IMR-90 (cell line): ENCODE measurements around the gene DGKG. TPM values are rescaled to one million over a fixed set of nuclear protein-coding genes. Genes with fewer than 3 reads are reported as not detected.

ENCODE experiments used
- ATAC-seq: fragments of 200-7000 bp; cut with Tn5 transposase; 2 replicates; pipeline ENCODE4 v1.9.1; 2020; ENCODE audit warnings: low read depth, mild to moderate bottlenecking, moderate library complexity
- BruUV-seq: library from RNA; stranded (reverse); fragments of 400-500 nt; replicated peaks from 2 replicates; lab custom pipeline; 2021; lab: Mats Ljungman, UMichigan
- CTCF ChIA-PET: fragments of 300-600 bp; formaldehyde crosslinking; extraction: SDS; loops from one replicate; lab custom pipeline; 2021; ENCODE audit warnings: antibody characterized with exemption; lab: Yijun Ruan, JAX
- POLR2A ChIA-PET: fragments of 300-600 bp; sonication (Branson Sonifier 250); formaldehyde crosslinking; loops from one replicate; lab custom pipeline; 2022; ENCODE audit warnings: antibody characterized with exemption; ENCODE audit not compliant: unreplicated experiment; lab: Charles Lee
- DNase-seq: peaks from one replicate; pipeline ENCODE4 v3.0.0; 2013
- H2AFZ ChIP-seq: replicated peaks from 2 replicates; pipeline ENCODE3; 2013; ENCODE audit warnings: low read length, mild to moderate bottlenecking; ENCODE audit not compliant: poor library complexity
- H2AK5ac ChIP-seq: 2 replicates; pipeline ENCODE4 v1.6.1; 2013; ENCODE audit warnings: low read depth, low read length, inconsistent platforms
- H2AK9ac ChIP-seq: replicated peaks from 2 replicates; pipeline ENCODE3; 2013; ENCODE audit warnings: mild to moderate bottlenecking, low read depth, low read length, moderate library complexity; ENCODE audit not compliant: poor library complexity
- H2BK120ac ChIP-seq: 2 replicates; pipeline ENCODE4 v1.6.1; 2013; ENCODE audit warnings: low read depth, low read length, inconsistent platforms
- H2BK15ac ChIP-seq: 3 replicates; pipeline ENCODE4 v1.6.1; 2013; ENCODE audit warnings: low read depth, low read length, inconsistent platforms
- H2BK20ac ChIP-seq: 2 replicates; pipeline ENCODE4 v1.6.1; 2013; ENCODE audit warnings: low read depth, mild to moderate bottlenecking, inconsistent platforms, low read length, moderate library complexity
- H2BK5ac ChIP-seq: 2 replicates; pipeline ENCODE4 v1.6.1; 2013; ENCODE audit warnings: mild to moderate bottlenecking, low read depth, low read length, inconsistent platforms; ENCODE audit not compliant: poor library complexity, severe bottlenecking
- H3K14ac ChIP-seq: replicated peaks from 2 replicates; pipeline ENCODE4 v1.6.1; 2013; ENCODE audit warnings: low read depth, low read length, inconsistent platforms
- H3K18ac ChIP-seq: 2 replicates; pipeline ENCODE4 v1.6.1; 2013; ENCODE audit warnings: low read depth, low read length, control low read depth
- H3K23ac ChIP-seq: 2 replicates; pipeline ENCODE4 v1.6.1; 2013; ENCODE audit warnings: low read depth, low read length, inconsistent platforms
- H3K27ac ChIP-seq: 2 replicates; pipeline ENCODE4 v1.5.1; 2013; ENCODE audit warnings: mild to moderate bottlenecking, control low read depth, low read length; ENCODE audit not compliant: insufficient read depth
- H3K27me3 ChIP-seq: 2 replicates; pipeline ENCODE4 v1.6.1; 2013; ENCODE audit warnings: low read length; ENCODE audit not compliant: control insufficient read depth, insufficient read depth
- H3K36me3 ChIP-seq: 2 replicates; pipeline ENCODE4 v1.6.1; 2013; ENCODE audit warnings: low read length, mixed read lengths; ENCODE audit not compliant: control insufficient read depth, insufficient read depth
- H3K4ac ChIP-seq: 2 replicates; pipeline ENCODE4 v1.6.1; 2013; ENCODE audit warnings: low read depth, low read length, inconsistent platforms
- H3K4me1 ChIP-seq: 2 replicates; pipeline ENCODE4 v1.6.1; 2013; ENCODE audit warnings: low read length, mixed read lengths; ENCODE audit not compliant: control insufficient read depth, insufficient read depth
- H3K4me2 ChIP-seq: 2 replicates; pipeline ENCODE4 v1.6.1; 2013; ENCODE audit warnings: low read depth, mild to moderate bottlenecking, control low read depth, low read length, moderate library complexity
- H3K4me3 ChIP-seq: 2 replicates; pipeline ENCODE4 v1.5.1; 2013; ENCODE audit warnings: low read depth, mild to moderate bottlenecking, control low read depth, low read length, moderate library complexity; ENCODE audit not compliant: insufficient read depth
- H3K56ac ChIP-seq: 2 replicates; pipeline ENCODE4 v1.6.1; 2013; ENCODE audit warnings: low read length, inconsistent platforms; ENCODE audit not compliant: insufficient read depth; ENCODE audit errors: extremely low read depth
- H3K79me1 ChIP-seq, 2 experiments: 2 replicates each; pipeline ENCODE4 v1.6.1; 2013; ENCODE audit warnings: low read length in 2 of 2, inconsistent platforms in 1 of 2, low read depth in 1 of 2
- H3K9ac ChIP-seq: 2 replicates; pipeline ENCODE4 v1.6.1; 2013; ENCODE audit warnings: low read depth, low read length, control low read depth
- H3K9me1 ChIP-seq: 2 replicates; pipeline ENCODE4 v1.6.1; 2013; ENCODE audit warnings: low read length, inconsistent platforms; ENCODE audit not compliant: insufficient read depth
- H3K9me3 ChIP-seq: 2 replicates; pipeline ENCODE4 v1.6.1; 2013; ENCODE audit warnings: low read length; ENCODE audit not compliant: control insufficient read depth, insufficient read depth
- H4K20me1 ChIP-seq: 2 replicates; pipeline ENCODE4 v1.6.1; 2013; ENCODE audit warnings: low read length, inconsistent platforms; ENCODE audit not compliant: insufficient read depth
- H4K5ac ChIP-seq: 2 replicates; pipeline ENCODE4 v1.6.1; 2013; ENCODE audit warnings: mild to moderate bottlenecking, low read depth, low read length, control low read depth
- H4K8ac ChIP-seq, 2 experiments: 2 replicates each; pipeline ENCODE4 v1.6.1; 2013; ENCODE audit warnings: low read depth in 2 of 2, low read length in 2 of 2, control low read depth in 1 of 2, inconsistent platforms in 1 of 2
- H4K91ac ChIP-seq: 2 replicates; pipeline ENCODE4 v1.6.1; 2013; ENCODE audit warnings: low read depth, low read length, inconsistent platforms; ENCODE audit not compliant: insufficient read depth
- CEBPB ChIP-seq: IDR thresholded peaks from 2 replicates; pipeline ENCODE4 v1.6.1; 2012; ENCODE audit warnings: low read depth, low read length, improper control_type of control experiment
- MAFK ChIP-seq: IDR thresholded peaks from 2 replicates; pipeline ENCODE4 v1.6.1; 2012; ENCODE audit warnings: low read depth, low read length, improper control_type of control experiment
- MAZ ChIP-seq: IDR thresholded peaks from 2 replicates; pipeline ENCODE4 v1.6.1; 2012; ENCODE audit warnings: low read depth, mild to moderate bottlenecking, low read length, improper control_type of control experiment, moderate library complexity, borderline replicate concordance
- MXI1 ChIP-seq: IDR thresholded peaks from 2 replicates; pipeline ENCODE4 v1.6.1; 2012; ENCODE audit warnings: low read depth, mild to moderate bottlenecking, low read length, moderate library complexity, borderline replicate concordance
- POLR2A ChIP-seq: IDR thresholded peaks from 2 replicates; pipeline ENCODE4 v1.6.1; 2012; ENCODE audit warnings: mild to moderate bottlenecking, low read depth, low read length
- RCOR1 ChIP-seq: IDR thresholded peaks from 2 replicates; pipeline ENCODE4 v1.6.1; 2012; ENCODE audit warnings: mild to moderate bottlenecking, low read length, improper control_type of control experiment; ENCODE audit not compliant: insufficient replicate concordance
- RFX5 ChIP-seq: IDR thresholded peaks from 2 replicates; pipeline ENCODE4 v1.8.0; 2012; ENCODE audit warnings: low read depth, mild to moderate bottlenecking, low read length, moderate library complexity
- WGBS, 2 experiments: methylation state at CpG; one replicate each; pipeline versions ENCODE4 v1.1.5 to v1.1.7; 2013; ENCODE audit warnings: missing lambda C conversion rate in 2 of 2; ENCODE audit not compliant: insufficient read length in 1 of 2; ENCODE audit errors: extremely low coverage in 2 of 2; 5-methylcytosine and 5-hydroxymethylcytosine counted together
- dilution Hi-C: fragments of 300-500 bp; cut with HindIII; formaldehyde crosslinking; loops from one replicate; pipeline ENCODE4 v1.14.3; 2018; ENCODE audit warnings: low sequenced_read_pairs; ENCODE audit not compliant: unreplicated experiment
- in situ Hi-C: fragments of 300-500 bp; cut with MboI; formaldehyde crosslinking; loops from 3 replicates; pipeline ENCODE4 v1.14.3; 2019; ENCODE audit warnings: low sequenced_read_pairs, inconsistent platforms, mixed read lengths
- intact Hi-C: fragments of 100-400 bp; cut with micrococcal nuclease; formaldehyde crosslinking; loops from 2 replicates; pipeline ENCODE4 v1.10.0; 2022
- polyA plus RNA-seq, 3 experiments: library from polyadenylated mRNA; depleted of rRNA; stranded (reverse); fragments of >200 nt; gene quantifications; 2 replicates each; pipeline ENCODE4 v1.2.3, GENCODE V29; 2012; ENCODE audit warnings: low replicate concordance in 1 of 3
- total RNA-seq: library from RNA; depleted of rRNA; stranded (reverse); fragments of >200 nt; gene quantifications from 2 replicates; pipeline ENCODE4 v1.2.3, GENCODE V29; 2012
- TF ChIP-seq, protein P1 (sequence below): fragments of 150-350 bp; IDR thresholded peaks from 2 replicates; pipeline ENCODE4 v1.6.1; 2016; ENCODE audit warnings: low read depth, mild to moderate bottlenecking, low read length, moderate library complexity, borderline replicate concordance

Gene DGKG
- total and polyA plus RNA-seq, 2 of the 4 experiments (the other 2 are of a cell fraction), result 1.2 to 4.1 TPM

DNA sequence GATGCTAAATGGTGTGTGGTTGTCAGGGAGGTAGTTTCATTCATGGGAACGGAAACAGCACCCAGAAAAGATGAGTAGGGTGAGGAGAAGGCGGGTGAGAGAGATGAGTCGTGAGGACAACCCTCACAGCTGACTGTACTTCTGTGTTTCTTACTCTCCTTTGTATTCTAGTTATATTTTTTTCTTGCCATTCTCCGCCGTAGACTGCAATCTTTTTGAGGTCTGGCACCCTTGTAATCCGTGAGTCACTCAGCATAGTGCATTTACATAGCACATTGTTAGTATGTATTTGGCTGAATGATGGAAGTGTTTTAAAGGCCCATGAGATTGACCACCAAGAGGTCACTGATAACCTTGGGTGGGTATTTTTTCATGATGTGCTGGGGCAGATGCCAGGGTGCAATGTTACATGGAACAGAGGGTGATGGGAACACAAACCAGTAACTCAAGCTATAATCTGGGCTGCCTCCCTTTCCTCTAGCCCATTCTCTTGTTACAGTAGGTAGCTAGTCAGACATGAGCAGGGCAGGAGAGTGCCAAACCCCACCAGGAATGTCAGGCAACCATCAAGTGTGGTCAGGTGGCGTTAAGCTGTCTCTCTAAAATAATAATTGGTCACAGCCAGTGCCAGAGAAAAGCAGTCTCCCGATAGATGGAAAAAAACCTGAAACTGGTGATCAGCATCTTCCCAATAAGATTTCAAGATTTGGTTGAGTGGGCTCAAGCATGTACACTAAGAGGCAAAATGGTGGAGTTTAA, 18.8 kb upstream of the DGKG start:
- dilution Hi-C loops, result no loop called here
- no peak overlapping the region for H3K4me2 ChIP-seq
- whole genome bisulfite sequencing, 2 experiments, result no CpG with 5 or more reads among the region's 8 CpGs
- BruUV-seq, result no TSS peak
- no peaks in the 10 kb centered on the region for H4K20me1 ChIP-seq
- no peak overlapping the region for H3K56ac ChIP-seq
- TF ChIP-seq MAFK, result no peak
- no peak for TF ChIP-seq MAZ
- no peak for TF ChIP-seq POLR2A
- no peak for TF ChIP-seq CEBPB
- no peak for TF ChIP-seq MXI1
- no peak for TF ChIP-seq RCOR1
- no peak for TF ChIP-seq RFX5
- TF ChIP-seq, protein P1, sequence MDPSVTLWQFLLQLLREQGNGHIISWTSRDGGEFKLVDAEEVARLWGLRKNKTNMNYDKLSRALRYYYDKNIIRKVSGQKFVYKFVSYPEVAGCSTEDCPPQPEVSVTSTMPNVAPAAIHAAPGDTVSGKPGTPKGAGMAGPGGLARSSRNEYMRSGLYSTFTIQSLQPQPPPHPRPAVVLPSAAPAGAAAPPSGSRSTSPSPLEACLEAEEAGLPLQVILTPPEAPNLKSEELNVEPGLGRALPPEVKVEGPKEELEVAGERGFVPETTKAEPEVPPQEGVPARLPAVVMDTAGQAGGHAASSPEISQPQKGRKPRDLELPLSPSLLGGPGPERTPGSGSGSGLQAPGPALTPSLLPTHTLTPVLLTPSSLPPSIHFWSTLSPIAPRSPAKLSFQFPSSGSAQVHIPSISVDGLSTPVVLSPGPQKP, result no peak
- H3K4me3 ChIP-seq, result no peak overlapping the region
- H3K79me1 ChIP-seq, result no peaks in the 10 kb centered on the region
- no peaks in the 10 kb centered on the region for H3K4me1 ChIP-seq
- ChIA-PET CTCF (no interaction called here), POLR2A (no interaction called here)
- intact Hi-C loops, result no loop called here
- H4K8ac ChIP-seq, result no peak overlapping the region
- DNase-seq (peak; percentile 25), ATAC-seq (no peak)
- no peak overlapping the region for H2BK120ac ChIP-seq
- H3K23ac ChIP-seq, result no peak overlapping the region
- no peak overlapping the region for H4K91ac ChIP-seq
- no peak overlapping the region for H3K4ac ChIP-seq
- peaks cover 4% of the 10 kb centered on the region for H3K27me3 ChIP-seq
- H3K27ac ChIP-seq, result no peak overlapping the region
- no peak overlapping the region for H3K9ac ChIP-seq
- H2AK9ac ChIP-seq, result no peak overlapping the region
- no peaks in the 10 kb centered on the region for H3K9me3 ChIP-seq
- no peak overlapping the region for H2BK15ac ChIP-seq
- no peak overlapping the region for H2BK20ac ChIP-seq
- H3K14ac ChIP-seq, result no peak overlapping the region
- no peaks in the 10 kb centered on the region for H3K9me1 ChIP-seq
- no peak overlapping the region for H2AK5ac ChIP-seq
- H4K5ac ChIP-seq, result no peak overlapping the region
- H2AFZ ChIP-seq, result no peak overlapping the region
- no peak overlapping the region for H3K18ac ChIP-seq
- in situ Hi-C loops, result no loop called here
- H3K36me3 ChIP-seq, result no peaks in the 10 kb centered on the region
- H2BK5ac ChIP-seq, result no peak overlapping the region
